GM21515 (cell line): ENCODE results near the gene RAB3IL1.

Experiments
- ATAC-seq: cut with Tn5 transposase; IDR thresholded peaks from one replicate; pipeline ENCODE4 v1.9.1; 2021; ENCODE audit not compliant: unreplicated experiment

RAB3IL1 gene

GRCh38 chr11:61848631-61849030 lies 68.7 kb downstream of the RAB3IL1 start:
- ATAC-seq: no peak

DNA sequence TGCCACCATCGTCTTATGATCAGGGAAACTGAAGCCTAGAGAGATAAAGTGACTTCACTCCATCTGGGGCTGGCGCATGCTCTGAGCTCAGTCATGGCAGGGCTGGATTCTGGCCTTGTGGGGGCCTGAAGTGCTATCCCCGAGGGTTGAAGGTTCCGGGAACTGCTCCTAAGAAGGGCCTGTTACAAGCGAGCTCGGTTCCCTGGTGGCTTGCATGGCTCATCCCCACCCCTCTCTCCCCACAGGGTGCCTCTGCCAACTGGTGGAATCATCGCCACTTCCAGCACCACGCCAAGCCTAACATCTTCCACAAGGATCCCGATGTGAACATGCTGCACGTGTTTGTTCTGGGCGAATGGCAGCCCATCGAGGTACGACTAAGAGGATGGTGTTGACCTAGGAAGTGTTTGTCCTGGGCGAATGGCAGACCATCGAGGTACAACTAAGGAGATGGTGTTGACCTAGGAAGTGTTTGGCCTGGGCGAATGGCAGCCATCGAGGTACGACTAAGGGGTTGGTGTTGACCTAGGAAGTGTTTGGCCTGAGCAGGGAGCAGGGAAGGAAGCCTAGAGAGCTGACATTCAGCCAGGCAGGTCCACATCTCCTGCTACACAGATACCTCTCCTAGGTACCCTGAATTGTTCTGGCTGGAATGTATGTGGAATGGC lies 69.3 kb downstream of the RAB3IL1 start:
- no peak for ATAC-seq
